Stimulated activated naive CD8-positive, alpha-beta T cell treated with anti-CD3 and anti-CD28 coated beads, Interleukin-15, Interleukin-2, amounts not matched to agents 100 U/mL and 50 U/mL, for 24 hours (primary cell): ENCODE measurements around the gene POLR3GL.

Source experiments
- ATAC-seq: fragments of 150-1000 bp; cut with Tn5 transposase; one replicate; pipeline ENCODE4 v1.10.0; 2021
- DNase-seq: peaks from one replicate; pipeline ENCODE4 v3.0.0; 2021

Gene POLR3GL

GRCh38 chr1:145975216-145975615 lies 10.7 kb downstream of the POLR3GL start:
- DNase-seq (no peak), ATAC-seq (no peak)

- ATAC-seq (no peak), DNase-seq (no peak)
Observed at GRCh38 chr1:145977016-145977415, 12.5 kb downstream of the POLR3GL start.

GRCh38 chr1:145977486-145978470 lies 13.3 kb downstream of the POLR3GL start:
- ATAC-seq (peak; percentile 30), DNase-seq (peak; percentile 71)

GRCh38 chr1:145978471-145978853 lies 14.0 kb downstream of the POLR3GL start:
- ATAC-seq, result no peak

GRCh38 chr1:145978854-145979745 lies 14.6 kb downstream of the POLR3GL start:
- peak; percentile 92 for ATAC-seq
- DNase-seq, result peak; percentile 81

More at GRCh38 chr1:145978471-145978853, 14.0 kb downstream of the POLR3GL start:
- no peak for DNase-seq

- ATAC-seq (no peak), DNase-seq (no peak)
Observed at GRCh38 chr1:145979746-145980456, 15.4 kb downstream of the POLR3GL start.

- ATAC-seq (no peak), DNase-seq (no peak)
Observed at GRCh38 chr1:145980457-145980994, 16.0 kb downstream of the POLR3GL start.

- DNase-seq (no peak), ATAC-seq (no peak)
Observed at GRCh38 chr1:145982010-145982723, 17.7 kb downstream of the POLR3GL start.

- no peak for DNase-seq
- no peak for ATAC-seq
Observed at GRCh38 chr1:145983206-145983675, 18.8 kb downstream of the POLR3GL start.

GRCh38 chr1:145983960-145984830 lies 19.7 kb downstream of the POLR3GL start:
- DNase-seq (no peak), ATAC-seq (peak; percentile 19)

GRCh38 chr1:145985129-145985501 lies 20.6 kb downstream of the POLR3GL start:
- ATAC-seq, result no peak
- DNase-seq, result no peak

GRCh38 chr1:145985502-145986439 lies 21.3 kb downstream of the POLR3GL start:
- ATAC-seq (no peak), DNase-seq (no peak)

- ATAC-seq, result no peak
- no peak for DNase-seq
Observed at GRCh38 chr1:145986551-145986950, 22.1 kb downstream of the POLR3GL start.

- DNase-seq, result no peak
- no peak for ATAC-seq
Observed at GRCh38 chr1:145987926-145988325, 23.4 kb downstream of the POLR3GL start.

- no peak for ATAC-seq
- DNase-seq, result no peak
Observed at GRCh38 chr1:145988773-145989172, 24.3 kb downstream of the POLR3GL start.

GRCh38 chr1:145990249-145990855 lies 25.9 kb downstream of the POLR3GL start:
- DNase-seq (no peak), ATAC-seq (no peak)

GRCh38 chr1:145991735-145992412 lies 27.4 kb downstream of the POLR3GL start:
- ATAC-seq (no peak), DNase-seq (no peak)

GRCh38 chr1:145992502-145992936 lies 28.0 kb downstream of the POLR3GL start:
- ATAC-seq (no peak), DNase-seq (no peak)
